COR-L47 (cell line): Measurements from ENCODE around the gene STX17.
A peak's percentile ranks its signal among the peaks of the same experiment; 100 is the strongest.
"Not testable (repeated sequence)": the region's sequence is repeated elsewhere in the genome, so short reads cannot be mapped to it uniquely, and the experiment has no call there.

Experiments used
- DNase-seq: peaks from one replicate; lab custom pipeline; 2025; lab: John Stamatoyannopoulos, UW

STX17 gene

GRCh38 chr9:99970481-99970880 is 64.0 kb downstream of the STX17 start:
- no peak for DNase-seq

GRCh38 chr9:99971410-99971809 is 65.0 kb downstream of the STX17 start:
- DNase-seq = no peak

GRCh38 chr9:99973455-99973854 is 67.0 kb downstream of the STX17 start:
- no peak for DNase-seq

GRCh38 chr9:99977033-99977792 is 70.8 kb downstream of the STX17 start:
- no peak for DNase-seq

- no peak for DNase-seq
Measured at GRCh38 chr9:99978221-99978620, 71.8 kb downstream of the STX17 start.

- no peak for DNase-seq
Measured at GRCh38 chr9:99980598-99980997, 74.1 kb downstream of the STX17 start.

GRCh38 chr9:99986642-99987041 is 80.2 kb downstream of the STX17 start:
- DNase-seq = peak; percentile 65

GRCh38 chr9:99990508-99990907 is 84.1 kb downstream of the STX17 start:
- not testable (repeated sequence) for DNase-seq

GRCh38 chr9:99998266-99998665 is 91.8 kb downstream of the STX17 start:
- no peak for DNase-seq

- DNase-seq = no peak
Measured at GRCh38 chr9:99998866-99999265, 92.4 kb downstream of the STX17 start.

GRCh38 chr9:99999797-100000196 is 93.3 kb downstream of the STX17 start:
- no peak for DNase-seq

- peak; percentile 2 for DNase-seq
Measured at GRCh38 chr9:100011062-100011681, 104.7 kb downstream of the STX17 start.

- no peak for DNase-seq
Measured at GRCh38 chr9:100012279-100012678, 105.8 kb downstream of the STX17 start.

- DNase-seq = no peak
Measured at GRCh38 chr9:100013573-100013972, 107.1 kb downstream of the STX17 start.

GRCh38 chr9:100014846-100015245 is 108.4 kb downstream of the STX17 start:
- no peak for DNase-seq

GRCh38 chr9:100019541-100019940 is 113.1 kb downstream of the STX17 start:
- DNase-seq = no peak
